HCEC 1CT (cell line): Measurements from ENCODE around the gene SETD4.

Experiments
- DNase-seq: peaks from one replicate; pipeline ENCODE4 v3.0.0-alpha.2; 2017

SETD4 gene

DNA sequence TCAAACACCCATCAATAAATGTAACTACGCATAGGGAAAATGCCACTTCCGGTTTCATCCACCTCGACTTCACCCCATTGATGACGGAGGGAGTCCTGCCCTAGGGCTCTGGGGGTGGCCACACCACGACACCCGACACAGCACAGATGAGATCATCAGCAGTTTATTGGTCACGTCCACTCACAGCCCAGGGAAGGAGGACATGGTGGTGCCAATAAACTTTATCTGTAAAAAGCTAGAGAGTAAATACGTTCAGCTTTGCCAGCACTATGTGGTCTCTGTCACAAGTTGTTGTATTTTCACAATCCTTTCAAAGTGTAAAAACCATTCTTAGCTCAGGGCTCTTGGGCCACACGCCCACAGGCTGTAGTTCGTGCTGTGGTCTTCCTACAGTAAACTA lies 16.3 kb downstream of the SETD4 start:
- no peak for DNase-seq

DNA sequence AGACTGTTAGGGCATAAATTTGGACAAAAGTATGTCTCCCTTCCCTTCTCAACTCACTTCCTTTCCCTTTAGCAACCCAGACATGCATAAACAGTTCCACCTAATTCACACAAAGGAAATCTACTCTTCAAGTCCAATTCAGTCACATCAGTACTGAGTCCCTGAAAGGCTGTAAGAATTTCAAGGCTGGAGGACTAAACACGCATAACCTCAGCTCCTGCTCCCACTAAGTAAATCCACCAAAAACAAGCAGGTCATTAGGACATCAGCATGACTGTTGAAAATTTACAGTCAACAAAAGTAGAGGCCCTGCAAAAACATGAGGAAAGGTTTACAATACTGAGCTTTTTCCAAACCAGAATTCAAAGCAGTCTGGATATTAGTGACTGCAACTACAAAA lies 18.4 kb downstream of the SETD4 start:
- no peak for DNase-seq

DNA sequence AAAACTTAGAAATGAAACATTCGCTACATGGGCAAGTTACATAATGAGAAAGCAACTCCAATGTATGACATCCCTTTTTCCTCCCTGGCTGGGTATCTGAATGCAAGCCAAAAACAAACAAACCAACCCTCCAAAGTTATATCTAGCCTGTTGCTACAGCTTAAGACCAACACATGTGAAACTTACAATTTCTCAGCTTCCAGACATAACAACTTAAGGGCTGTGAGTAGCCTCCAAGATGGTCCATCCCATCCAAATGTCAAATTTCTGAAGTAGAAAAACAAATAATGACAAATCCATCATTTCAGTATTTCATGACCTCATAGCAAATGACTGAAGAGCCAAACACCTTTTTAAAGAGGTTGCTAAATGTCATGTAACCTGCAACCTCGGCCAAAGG lies 19.9 kb downstream of the SETD4 start:
- no peak for DNase-seq

DNA sequence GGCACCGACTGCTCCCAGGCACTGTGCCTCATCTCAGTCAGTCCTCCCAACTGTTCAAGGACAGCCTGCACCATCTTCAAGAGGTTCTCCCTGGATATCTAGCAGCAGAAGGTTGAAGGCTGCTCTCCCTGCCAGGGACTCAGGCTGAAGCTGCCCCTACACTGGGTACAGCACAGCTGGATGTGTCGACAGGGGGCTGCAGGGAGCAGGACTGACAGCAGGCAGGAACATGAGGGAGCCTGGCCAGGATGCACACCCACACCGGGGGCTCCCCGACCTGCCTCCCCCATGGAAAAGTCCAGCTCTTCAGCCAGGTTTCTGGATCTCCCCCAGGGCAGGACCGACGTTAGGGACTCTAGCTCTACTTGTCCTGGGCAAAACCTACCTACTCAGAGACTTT lies 20.5 kb downstream of the SETD4 start:
- no peak for DNase-seq

DNA sequence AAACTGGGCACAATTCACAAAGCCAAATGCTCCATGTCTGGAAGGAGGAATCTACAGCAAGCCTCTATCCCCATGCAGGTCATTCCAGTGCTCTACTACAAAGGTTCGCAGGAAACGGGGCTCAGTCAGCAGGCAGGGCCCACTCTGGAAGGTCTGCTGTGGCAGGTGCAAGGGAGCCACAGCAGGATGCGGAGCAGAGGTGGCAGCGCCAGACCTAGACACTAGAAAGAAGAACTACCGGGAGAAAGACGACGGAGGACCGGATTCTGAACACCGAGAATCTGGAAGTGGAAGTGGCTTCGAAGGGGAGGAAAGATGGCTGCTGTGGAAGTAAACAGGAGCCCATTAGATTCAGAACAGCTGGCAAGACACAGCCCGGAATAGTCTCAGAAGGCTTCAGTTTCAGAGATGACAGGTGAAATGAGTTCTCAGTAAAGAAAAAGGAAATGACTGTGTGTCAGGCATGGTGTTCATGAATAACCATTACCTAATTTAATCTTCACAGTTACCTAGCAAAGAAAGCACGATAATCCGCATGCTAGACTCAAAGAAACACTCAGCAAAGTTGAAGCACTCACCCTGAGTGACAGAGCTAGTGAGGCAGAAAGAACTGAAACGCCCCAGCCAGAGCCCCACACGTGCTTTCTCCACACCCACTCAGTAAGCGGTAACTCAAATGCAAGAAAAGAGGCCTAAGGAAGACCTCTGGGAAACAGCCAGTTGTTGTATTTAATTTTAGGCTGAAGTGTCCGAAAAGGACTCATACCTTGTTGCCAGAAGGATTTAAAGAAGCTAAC lies 21.4 kb downstream of the SETD4 start:
- no peak for DNase-seq

DNA sequence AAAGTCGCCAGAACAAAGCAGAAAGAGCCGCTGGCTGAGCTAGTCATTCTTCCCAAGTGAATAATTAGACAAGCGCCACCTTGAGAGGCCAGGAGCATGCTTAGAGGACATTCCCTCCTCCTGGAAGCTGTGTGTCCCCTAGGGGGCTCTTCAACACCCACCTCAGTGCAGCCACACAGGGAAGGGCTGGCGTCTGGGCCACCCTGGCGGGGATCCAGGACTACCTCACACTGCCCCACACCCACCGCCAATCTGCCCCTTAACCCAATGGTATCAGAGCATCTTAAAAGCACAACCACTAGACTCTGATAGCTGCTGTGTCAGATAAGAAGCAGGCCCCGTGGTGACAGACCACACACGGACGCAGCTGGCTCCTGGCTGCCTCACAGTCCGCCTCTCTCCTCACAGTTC lies 24.9 kb downstream of the SETD4 start:
- DNase-seq, result no peak

DNA sequence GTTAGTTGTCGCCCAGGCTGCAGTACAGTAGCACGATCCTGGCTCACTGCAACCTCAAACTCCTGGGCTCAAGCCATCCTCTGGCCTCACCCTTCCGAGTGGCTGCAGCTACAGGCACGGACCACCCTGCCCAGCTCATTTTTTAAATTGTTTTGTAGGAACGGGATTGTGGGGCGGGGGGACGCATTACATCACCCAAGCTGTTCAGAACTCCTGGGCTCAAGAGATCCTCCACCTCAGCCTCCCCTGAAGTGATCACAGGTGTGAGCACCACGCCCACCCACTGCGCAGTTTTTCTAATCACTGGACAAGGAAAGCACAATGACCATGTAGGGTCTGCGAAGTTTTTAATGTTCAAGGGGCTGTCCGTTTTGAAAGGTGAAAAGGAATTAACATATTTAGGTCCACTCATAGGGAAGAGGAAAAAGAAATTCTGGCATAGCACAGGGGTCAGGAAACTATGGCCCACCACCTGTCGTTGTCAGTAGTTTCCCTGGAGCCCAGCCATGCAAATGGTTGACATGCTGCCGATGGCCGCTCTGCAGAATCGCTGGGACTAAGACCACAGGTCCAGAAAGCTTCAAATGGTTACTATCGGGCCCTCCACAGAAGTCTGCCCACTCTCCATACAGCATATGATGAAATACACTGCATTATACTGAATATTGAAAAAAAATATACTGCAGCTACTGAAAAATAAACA lies 26.0 kb downstream of the SETD4 start:
- DNase-seq, result no peak

DNA sequence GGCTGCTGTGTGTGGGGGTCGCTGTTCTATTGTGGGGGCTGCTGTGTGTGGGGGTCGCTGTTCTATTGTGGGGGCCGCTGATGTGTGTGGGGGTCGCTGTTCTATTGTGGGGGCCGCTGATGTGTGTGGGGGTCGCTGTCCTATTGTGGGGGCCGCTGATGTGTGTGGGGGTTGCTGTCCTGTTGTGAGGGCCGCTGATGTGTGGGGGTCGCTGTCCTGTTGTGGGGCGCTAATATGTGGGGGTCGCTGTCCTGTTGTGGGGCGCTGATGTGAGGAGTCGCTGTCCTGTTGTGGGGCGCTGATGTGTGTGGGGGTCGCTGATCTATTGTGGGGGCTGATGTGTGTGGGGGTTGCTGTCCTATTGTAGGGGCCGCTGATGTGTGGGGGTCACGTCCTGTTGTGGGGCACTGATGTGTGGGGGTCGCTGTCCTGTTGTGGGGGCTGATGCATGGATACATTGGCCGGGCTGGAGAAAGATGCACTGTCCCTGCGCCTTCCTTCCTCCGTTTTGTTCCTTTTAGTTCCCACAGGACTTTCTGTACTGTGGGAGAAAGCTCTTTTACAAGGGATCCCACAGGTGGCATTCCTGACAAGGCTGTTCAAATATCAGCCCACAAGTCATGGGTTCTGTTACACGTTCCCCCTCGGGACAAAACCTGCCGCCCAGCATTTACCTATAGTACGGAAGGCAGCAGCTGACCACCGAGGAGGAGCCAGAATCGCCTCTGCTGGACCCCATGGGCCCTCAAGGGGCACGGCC lies 27.5 kb downstream of the SETD4 start:
- no peak for DNase-seq

DNA sequence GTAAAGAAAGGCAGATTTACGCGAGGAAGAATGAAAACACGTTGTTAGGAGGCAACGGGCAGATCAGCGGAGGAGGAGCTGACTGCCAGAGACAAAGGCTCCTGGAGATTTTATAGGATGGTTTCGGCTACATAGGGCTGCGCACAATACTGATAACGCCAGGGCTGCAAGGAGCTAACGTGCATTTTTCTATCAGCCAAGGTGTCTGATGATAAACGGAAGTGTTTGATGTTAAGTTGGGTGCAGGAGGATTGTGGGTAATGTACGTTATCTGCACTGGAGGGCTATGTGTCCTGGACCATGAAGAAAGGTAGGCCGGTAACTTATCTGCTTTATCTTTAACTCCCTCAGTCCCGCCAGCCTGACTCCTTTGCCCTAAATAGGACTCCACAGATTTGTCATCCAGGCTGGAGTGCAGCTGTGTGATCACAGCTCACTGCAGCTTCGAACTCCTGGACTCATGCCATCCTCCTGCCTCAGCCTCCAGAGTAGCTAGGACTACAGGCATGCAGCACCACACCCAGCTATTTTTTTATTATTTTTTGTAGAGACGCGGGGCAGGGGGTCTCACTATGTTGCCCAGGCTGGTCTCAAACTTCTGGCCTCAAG lies 29.6 kb downstream of the SETD4 start:
- peak; percentile 35 for DNase-seq

DNA sequence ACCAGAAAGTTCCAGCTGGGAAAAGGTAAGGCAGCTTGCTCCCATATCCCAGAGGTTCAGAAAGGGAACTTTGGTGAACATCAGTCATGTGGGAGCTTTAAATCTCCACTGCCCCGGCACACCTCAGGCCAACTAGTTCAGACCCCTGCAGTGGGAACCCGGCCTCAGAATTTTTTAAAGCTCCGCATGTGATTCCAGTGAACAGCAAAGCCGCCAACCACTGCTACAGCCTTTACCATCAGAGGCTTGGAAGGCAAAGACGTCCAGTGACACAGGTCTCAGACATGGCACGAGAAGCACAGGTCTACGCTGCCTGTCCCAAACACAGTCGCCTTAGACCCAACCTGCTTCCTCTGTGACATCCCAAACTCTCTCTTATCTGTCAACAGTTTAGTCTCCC lies 31.0 kb downstream of the SETD4 start:
- DNase-seq, result no peak

DNA sequence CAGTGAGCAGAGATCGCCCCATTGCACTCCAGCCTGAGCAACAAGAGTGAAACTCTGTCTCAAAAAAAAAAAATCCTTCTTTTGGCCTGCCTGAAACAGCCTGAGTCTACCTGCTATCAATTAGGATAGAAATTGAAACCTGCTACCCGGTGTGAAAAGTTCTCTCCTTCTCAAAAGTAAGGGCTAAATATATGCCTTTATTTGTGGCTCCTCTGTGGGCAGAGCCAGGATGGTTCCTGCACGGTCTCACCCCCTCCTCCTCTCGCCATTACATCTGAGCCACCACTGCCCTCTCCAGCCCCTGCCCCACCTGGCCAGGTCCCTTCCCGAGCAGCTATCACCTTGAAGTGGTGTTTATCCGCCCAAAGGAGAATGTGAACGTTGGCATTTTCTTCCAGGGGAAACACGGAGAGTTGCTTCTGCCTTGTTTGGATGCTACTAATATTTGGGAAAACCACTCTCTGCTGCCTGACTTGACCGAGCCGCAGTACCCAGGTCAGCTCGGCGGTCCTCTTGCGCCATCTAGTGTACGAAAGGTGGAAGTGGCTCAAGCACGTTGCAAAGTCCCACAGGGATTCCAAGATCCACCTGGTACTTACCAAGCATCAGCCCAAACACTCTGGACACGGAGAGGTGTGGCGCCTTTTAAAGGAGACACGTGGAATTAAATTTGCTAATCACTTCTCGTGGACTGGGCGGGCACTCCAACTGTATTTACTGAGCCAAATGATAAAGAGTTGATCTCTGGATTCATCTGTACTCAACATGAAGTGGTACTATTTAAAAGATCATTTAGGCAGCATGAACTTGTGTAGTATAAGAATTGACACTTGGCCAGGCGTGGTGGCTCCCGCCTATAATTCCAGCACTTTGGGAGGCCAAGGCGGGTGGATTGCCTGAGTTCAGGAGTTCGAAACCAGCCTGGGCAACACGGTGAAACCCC lies 31.9 kb downstream of the SETD4 start:
- DNase-seq, result peak; percentile 70

DNA sequence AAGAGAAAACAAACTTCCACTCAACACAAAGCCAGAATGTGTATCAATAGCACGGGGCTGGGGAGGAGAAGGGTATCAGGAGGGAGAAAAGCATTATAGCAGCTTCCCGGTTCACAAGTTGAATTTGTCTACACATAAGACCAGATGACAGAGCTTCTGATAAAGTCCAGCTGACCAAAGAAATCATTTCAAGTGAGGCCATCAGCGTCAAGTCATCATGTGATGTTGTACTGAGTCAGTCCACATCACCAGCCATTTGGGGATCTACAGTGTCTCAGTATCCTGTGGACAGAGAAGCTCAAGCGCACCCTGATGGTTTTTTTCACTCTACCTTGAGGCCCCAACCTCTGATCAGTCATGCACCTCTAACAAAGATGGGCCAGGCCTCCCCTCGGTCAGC lies 33.0 kb downstream of the SETD4 start:
- peak; percentile 81 for DNase-seq

DNA sequence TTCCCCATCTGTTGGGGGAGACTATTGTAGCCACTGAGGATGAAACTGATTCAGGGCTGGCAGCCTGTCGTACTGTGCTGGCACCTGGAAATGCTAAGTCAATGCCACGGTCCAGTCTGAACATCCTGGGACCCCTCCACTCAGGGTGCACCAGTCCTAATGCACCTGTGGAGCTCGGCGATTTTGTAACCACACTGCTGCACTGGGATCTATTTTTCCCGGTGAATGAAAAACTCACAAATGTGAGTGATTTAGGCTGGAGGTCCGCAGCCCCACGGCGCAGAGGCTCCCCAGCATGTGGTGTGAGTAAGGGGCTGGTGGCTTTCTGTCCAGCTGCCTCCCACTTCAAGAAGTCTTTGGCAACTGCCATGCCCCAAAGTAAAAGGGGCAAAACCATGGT lies 35.5 kb downstream of the SETD4 start:
- no peak for DNase-seq

DNA sequence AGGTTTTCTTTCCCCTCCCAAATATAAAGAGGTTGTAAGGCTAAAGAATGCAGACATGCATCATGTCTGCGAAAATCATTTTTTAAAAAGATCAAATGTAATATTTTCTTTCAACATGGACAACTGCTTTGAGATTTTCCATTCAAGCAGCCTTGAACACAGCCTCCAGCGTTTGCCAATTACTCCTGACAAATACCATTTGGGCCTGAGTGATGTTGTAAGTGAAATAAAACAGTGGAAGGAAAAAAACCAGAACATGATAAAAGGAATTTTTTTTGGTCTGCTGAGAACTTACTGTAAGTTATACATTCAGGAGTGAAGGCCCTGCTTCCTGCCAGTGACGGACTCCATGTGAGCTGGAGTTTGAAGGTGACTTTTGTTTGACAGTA lies 37.2 kb downstream of the SETD4 start:
- no peak for DNase-seq

DNA sequence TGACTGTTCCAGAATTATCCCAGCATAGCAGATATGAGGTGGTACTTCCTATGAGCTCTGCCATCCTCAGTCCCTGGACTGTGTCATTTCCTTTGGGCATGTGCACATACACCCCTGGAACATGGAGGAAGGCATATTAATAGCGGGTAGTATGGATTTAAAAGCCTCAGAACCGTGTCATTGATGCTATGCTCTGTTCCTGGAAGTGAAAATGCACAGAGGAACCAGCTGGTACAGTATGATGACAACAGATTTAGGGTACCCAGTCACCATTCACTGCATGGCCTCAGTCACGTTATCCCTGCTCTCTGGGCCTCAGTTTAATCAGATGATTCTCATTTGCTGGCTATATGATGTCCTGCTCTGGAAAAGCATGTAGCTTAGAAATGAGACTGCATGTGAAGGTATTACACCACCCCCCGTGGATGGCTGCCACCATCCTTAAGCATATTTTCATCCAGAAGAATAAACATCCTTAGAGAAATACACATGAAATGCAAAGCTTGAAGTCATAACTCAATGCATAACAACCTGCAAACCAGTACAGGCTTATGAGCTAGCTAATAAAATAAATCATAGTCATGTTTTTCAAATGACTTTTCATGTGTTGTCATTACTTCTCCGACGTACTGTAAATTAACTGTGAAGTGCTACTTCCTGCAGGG lies 37.8 kb downstream of the SETD4 start:
- DNase-seq, result peak; percentile 18

DNA sequence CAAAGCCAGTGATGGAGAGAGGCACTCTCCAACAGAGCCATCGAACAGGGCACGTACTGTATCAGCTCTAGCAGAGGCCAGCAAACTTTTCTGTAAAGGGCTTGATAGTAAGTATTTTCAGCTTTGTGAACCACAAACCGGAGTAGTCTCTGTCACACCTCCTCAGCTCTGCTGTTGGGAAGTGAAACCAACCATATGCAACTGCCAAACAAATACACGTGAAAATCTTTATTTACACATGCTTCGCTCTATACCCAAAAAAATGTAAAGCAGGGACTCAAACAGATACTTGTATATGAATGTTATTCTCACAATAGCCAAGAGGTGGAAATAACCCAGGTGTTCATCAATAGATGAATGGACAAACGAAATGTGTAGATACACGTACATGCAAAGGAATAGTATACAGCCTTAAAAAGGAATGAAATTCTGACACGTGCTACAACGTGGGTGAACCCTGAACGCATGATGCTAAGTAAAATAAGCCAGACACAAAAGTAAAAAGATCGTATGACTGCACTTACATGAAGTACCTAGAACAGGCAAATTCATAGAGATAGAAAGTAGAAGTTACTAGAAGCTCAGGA lies 39.0 kb downstream of the SETD4 start:
- no peak for DNase-seq

DNA sequence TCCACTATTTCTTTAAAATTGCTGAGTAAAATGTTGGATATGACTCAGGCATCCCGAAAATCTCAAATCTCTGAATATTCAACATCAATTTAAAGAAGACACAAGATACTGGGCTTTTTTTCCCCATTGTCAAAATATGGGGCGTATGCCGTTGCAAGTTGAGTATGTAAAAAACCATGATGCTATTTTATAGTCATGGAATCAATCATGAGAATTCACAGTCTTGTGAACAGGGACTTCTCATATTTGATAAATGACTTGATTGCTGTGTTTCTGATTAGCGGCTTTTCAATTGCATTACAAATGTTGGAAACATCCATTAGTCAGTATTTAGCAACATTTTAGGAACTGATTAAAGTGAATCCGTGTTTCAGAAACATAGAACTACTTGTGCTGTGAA lies 45.3 kb downstream of the SETD4 start:
- no peak for DNase-seq

DNA sequence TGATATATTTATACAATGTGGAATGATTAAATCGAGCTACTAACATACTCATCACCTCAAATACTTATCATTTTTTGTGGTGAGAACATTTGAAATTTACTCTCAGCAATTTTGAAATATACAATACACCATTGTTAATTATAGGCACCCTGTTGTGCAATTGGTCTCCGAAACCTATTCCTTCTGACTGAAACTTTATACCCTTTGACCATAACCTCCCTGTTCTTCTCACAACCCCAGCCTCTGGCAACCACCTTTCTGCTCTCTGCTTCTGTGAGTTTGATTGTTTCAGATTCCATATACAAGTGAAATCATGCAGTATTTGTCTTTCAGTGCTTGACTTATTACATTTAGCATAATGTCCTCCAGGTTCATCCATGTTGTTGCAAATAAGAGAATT lies 49.5 kb downstream of the SETD4 start:
- peak; percentile 35 for DNase-seq

DNA sequence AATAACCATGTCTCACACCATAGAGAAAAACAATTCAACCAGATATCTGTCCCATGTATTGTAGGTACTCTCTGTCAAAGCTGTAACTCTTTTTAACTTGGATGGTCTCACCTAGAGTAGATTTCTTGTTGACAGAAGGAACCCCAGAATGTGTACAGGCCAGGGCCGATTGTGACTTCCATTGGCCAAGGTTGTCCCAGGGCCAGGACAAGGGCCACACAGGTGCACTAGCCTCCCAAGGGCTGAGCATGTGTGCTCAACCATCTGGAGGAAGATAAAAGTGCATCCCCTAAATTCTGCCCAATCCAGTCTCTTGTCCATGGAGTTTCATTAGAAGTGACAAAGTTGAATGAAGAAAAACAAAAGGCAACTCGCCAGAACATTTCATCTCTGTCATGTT lies 51.8 kb downstream of the SETD4 start:
- no peak for DNase-seq

DNA sequence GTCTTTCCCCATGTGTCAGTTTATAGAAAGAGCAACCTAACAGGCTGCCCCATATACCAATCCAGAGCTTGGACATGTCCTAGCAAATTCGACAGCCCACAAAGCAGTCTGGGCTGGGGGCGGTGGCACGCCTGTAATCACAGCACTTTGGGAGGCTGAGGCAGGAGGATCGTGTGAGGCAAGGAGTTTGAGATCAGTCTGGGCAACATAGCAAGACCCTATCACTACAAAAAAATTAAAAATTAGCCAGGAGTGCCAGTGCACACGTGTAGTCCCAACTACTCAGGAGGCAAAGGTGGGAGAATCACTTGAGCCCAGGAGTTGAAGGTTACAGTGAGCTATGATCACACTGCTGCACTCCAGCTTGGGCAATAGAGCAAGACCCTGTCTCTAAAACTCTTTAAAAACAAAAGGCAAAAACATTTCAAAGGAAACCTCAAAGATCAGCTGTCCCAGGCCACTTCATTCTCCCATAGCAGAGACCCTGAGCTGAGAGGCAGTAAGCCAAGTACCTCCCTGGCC lies 54.4 kb downstream of the SETD4 start:
- no peak for DNase-seq

DNA sequence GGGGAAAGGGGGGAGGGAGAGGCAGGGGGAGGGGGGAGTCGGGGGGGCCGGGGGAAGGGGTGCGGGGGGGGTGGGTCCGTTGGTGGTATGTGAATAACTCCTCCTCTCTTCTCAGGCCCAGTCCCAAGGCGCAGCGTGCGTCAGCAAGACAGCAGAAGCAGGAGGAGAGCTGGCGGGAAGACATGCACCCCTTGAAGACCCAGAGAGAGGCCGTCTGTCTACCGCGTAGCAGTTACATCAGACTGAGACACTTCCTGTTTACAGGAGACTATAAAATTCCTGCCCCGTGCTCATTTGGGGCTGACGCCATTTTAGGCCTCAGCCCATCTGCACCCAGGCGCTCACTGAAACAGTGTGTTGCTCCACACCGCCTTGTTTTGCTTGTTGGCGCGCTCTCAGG lies 55.3 kb downstream of the SETD4 start:
- peak; percentile 92 for DNase-seq
